IPS-18c (cell line): Measurements from ENCODE around the gene RALGAPB.
"Not testable (repeated sequence)": the region's sequence is repeated elsewhere in the genome, so short reads cannot be mapped to it uniquely, and the experiment has no call there.

Source experiments
- H3K4me3 ChIP-seq: 2 replicates; pipeline ENCODE4 v1.7.0; 2013; ENCODE audit warnings: low read depth, mild to moderate bottlenecking, low read length, moderate library complexity; ENCODE audit not compliant: insufficient read depth
- H3K9me3 ChIP-seq: one replicate; pipeline ENCODE4 v1.6.1; 2013; ENCODE audit warnings: mild to moderate bottlenecking, low read length, moderate library complexity; ENCODE audit not compliant: control insufficient read depth, insufficient read depth

RALGAPB gene

DNA sequence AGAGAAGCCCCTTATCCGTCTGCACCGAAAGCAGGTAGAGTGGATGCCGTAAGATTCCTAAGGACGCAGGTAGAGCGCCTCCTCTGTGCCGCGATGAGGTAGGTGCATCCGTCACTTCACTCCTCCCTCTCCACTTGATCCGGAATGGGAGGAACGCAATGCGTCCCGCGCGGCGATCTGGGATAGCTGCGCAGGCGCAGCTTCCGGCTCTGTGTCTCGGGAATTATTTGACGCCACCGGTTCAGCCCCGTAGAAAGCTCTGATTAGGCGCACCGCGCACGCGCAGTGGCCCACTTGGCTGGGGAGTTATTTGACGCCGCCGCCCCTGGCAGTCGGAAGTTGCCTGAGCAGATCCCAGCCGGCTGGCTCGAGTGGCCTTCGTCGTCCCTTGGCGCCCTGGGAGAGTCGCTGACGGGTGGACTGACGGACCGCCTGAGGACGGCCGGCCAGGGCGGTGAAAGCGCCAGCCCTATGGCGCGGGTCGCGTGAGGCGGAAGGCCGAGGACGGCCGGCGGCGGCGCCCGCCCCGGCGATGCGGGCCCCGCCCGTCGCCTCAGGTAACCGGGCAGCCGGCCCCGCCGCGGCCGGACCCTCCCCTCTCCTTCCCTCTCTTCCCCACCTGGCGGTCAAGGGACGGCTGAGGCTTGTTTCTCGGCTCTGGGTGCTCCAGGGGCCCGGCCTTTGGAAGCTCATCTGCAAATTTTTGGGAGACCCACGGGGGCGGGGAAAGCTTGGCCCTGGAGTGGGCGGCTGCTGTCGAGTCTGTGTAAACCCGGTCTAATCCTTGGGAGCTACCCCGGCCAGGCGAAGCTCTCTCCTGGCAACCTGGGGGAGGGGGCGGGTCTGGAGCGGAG, at the start of gene RALGAPB:
RALGAPB (plus strand) TSS at position 331 of the 854 bp plus-strand sequence. CDS start 15,590 bp downstream, outside the sequence.
- Histone ChIP-seq H3K9me3 (no peaks in the 10 kb centered on the region), H3K4me3 (peak within 1 kb of the TSS; percentile 84)

DNA sequence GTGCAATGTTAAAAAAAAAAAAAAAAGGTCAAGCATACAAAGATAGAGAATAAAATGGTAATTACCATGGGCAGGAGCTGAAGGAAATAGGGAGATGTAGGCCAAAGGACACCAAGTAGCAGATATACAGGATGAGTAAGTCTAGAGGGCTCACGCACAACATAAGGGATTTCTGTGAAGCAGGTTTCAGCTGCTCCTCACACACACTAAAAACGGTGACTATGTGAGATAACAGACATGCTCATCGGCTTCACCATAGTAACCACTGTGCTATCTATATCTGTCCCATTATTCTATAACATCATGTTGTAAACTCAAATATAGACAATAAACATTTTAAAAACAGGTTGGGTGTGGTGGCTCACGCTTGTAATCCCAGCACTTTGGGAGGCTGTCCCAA, 49.1 kb upstream of the RALGAPB start:
- no peaks in the 10 kb centered on the region for H3K9me3 ChIP-seq
- no peak overlapping the region; the same call in 1 of the 2 replicates for H3K4me3 ChIP-seq

DNA sequence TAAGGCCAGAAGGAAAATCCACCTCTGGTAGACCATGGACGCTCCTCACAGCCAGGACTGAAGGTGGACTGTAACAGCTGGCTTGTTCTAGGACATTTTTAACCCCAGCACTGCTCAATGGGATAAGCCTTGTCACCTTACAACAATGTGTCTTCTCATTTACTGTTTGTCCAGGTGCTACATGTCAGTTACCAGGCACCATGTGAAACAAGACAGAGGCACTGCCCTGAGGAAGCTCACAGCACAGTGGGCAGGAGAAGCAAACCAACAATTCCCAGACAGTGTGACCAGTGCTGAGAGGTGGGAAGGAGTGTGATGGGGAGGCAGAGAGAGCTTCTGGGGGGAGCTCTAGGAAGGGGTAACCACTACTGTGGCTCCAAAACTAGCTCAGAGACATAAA, 48.2 kb upstream of the RALGAPB start:
- Histone ChIP-seq H3K4me3 (no peak overlapping the region), H3K9me3 (no peaks in the 10 kb centered on the region)

DNA sequence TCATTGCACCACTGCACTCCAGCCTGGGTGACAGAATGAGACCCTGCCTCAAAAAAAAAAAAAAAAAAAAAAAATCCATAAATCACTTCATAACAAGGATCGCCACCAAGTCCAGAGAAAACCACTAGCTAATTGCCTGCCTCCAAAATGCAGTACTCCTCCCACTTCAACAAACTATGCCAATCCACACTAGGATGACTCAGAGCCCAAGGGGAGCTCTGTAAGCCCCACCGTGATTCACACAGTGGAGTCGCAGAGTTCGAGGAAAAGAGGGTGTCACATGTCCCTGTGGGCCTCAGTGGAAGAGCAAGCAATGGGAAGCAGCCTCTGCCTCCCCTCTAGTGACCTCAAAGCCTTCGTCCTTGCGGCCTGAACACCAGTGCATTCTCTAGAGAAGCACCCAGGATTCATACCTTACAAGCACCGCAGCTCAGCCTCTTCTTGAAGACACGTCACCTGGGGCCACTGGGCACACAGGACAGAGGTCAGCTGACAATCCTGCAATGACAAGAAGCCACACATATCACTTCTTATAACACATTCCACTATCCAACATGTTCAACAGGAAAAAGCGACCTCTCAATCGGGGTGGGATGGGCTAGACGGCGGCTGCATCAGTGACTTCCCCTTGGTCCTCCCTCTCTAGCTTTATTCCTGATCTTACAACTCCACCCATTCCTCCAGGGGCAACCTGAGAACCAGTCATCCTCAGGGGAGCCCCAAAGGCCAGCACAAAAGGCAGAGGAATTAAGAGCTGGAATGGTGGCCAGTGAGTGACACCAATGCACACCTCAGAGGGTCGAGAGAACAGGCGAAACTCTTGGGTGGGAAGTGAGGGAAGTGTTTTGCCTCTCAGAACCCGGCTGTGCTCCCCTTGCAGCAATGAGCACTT, 46.4 kb upstream of the RALGAPB start:
- Histone ChIP-seq H3K9me3 (no peaks in the 10 kb centered on the region), H3K4me3 (no peak overlapping the region)

GRCh38 chr20:38427655-38428023, 45.0 kb upstream of the RALGAPB start:
- Histone ChIP-seq H3K4me3 (no peak overlapping the region), H3K9me3 (no peaks in the 10 kb centered on the region)

- no peaks in the 10 kb centered on the region for H3K9me3 ChIP-seq
- H3K4me3 ChIP-seq, result no peak overlapping the region
Measured at GRCh38 chr20:38428800-38429199, 43.8 kb upstream of the RALGAPB start.

- H3K4me3 ChIP-seq, result no peak overlapping the region
Measured at GRCh38 chr20:38429301-38429700, 43.3 kb upstream of the RALGAPB start.

GRCh38 chr20:38430679-38431325, 41.8 kb upstream of the RALGAPB start:
- Histone ChIP-seq H3K4me3 (no peak overlapping the region), H3K9me3 (no peaks in the 10 kb centered on the region)

More at GRCh38 chr20:38429301-38429700, 43.3 kb upstream of the RALGAPB start:
- H3K9me3 ChIP-seq, result no peaks in the 10 kb centered on the region

DNA sequence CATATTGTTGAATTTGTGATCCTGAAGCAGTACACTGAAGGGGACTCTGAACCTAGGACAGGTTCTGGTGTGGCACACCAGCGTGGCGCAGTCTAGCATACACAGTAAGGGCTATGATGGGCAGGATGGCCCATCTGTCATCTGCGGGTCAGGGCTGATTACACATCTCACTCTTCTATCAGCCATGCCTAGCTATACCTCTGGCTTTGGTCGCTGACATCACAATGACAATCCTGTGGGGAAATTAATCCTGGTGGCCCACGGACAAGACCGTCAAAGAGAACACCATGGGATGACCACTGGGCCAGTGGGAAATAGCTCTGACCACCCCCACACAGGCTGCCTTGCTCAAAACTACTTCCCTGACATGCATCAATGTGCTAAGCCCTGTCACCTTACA, 40.4 kb upstream of the RALGAPB start:
- no peak overlapping the region for H3K4me3 ChIP-seq
- H3K9me3 ChIP-seq, result no peaks in the 10 kb centered on the region

- H3K4me3 ChIP-seq, result peak overlapping the region; percentile 88; the same call in 1 of the 2 replicates
- not testable (repeated sequence) for H3K9me3 ChIP-seq
Measured at GRCh38 chr20:38432870-38433269, 39.8 kb upstream of the RALGAPB start.

DNA sequence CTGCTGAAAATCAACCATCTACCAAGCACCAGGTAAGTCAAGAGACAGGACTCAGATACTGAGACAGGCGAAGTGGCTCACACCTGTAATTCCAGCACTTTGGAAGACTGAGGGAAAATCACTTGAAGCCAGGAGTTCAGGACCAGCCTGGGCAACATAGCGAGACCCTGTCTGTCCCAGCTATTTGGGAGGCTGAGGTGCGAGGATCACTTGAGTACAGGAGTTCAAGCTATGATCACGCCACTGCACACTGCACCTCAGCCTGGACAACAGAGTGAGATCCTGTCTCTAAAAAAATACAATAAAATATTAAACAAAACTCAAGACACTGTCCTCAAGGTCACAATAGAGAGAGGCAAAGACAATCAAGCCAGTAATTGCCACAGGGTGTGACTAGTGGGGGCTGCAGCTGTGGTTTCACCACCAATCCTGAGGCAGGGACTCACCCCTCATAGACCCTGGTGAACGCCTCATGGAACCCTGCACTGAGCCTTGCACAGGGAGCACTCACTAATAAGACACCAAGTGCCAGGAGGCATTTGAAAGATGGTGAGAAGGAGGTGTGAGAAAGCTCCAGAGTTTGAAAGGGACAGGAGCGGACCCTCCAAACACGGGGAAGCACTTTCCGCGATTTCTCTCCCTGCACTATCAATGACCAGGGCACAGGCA, 39.2 kb upstream of the RALGAPB start:
- Histone ChIP-seq H3K9me3 (no peaks in the 10 kb centered on the region), H3K4me3 (peak overlapping the region; percentile 88)

- H3K4me3 ChIP-seq, result peak overlapping the region; percentile 88
- H3K9me3 ChIP-seq, result no peaks in the 10 kb centered on the region
Measured at GRCh38 chr20:38434301-38434741, 38.3 kb upstream of the RALGAPB start.

DNA sequence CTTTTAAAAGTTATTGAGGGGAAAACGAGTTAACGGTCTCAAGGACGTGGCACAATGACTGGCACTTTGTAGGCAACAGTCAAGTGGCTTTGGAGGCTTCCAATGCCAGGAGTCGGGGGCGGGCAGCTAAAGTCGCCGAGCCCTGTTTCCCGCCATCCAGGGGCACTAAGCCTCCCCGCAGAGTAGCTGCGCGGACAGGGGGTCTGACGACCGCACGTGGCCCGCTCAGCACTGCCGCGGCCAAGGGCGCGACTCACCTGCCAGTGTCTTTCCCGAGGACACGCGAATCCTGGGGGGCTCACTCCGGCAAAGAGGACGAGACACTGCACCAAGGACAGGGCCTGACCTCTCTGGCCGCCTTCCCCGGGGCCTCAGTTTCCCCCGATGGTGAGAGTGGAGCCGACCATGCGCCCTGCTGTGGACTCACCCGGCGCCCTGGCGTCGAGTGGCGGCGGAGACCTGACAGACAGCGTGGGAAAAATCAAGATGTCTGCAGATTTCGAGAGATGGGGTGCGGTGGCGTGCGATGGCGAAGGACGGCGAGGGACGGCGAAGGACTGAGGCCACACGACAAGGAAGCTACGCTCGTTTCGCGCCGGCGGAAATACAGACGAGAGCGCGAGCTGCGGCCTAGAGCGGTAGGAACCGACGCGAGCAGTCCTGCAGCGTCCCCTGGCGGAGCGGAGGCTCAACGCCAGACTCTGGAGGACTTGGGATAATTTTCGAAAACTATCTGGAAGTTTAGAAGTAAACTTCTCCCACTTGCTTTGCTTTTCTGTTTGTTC, 37.7 kb upstream of the RALGAPB start, which contains the start of gene SNHG17:
SNHG17 (minus strand) TSS at position 559 of the 785 bp plus-strand sequence.
- Histone ChIP-seq H3K9me3 (no peaks in the 10 kb centered on the region), H3K4me3 (peak within 1 kb of the TSS; percentile 88)

DNA sequence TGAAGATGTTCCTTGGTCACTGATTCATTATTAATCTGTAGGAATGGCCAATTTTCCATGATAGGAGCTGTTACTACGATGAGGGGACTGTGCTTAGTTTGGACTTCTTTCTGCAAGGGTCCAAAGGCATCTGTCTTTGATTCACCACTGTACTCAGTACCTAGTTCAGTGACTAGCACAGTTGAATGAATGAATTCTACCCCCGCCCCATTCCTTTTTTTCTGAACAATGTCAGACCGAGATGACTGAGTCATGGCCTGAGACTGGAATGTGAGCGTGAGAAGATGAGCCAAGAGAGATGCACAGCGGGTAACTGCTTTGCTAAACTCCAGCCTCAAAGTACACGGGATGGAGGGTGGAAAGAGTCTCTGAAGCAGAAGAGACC, 37.1 kb upstream of the RALGAPB start:
- no peak overlapping the region for H3K4me3 ChIP-seq
- no peaks in the 10 kb centered on the region for H3K9me3 ChIP-seq

DNA sequence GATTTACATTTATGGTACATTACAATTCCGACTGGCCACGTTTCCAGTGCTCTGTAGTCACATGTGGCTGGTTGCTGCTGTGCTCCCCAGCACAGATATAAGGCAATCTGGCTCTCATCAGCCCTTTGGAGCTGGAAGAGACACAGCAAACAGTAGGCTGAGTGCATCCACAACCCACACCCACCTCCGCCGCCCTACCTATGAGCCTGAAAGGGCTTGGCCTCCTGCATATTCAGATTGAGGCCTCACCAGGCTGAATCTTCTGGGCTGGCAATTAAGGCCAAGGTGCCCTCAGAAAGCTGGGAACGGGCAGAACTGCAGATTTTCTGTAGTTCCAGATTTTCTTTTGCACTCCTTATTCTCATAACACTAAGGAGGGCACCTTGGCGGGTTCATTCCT, 34.8 kb upstream of the RALGAPB start:
- Histone ChIP-seq H3K9me3 (no peaks in the 10 kb centered on the region), H3K4me3 (no peak overlapping the region)

DNA sequence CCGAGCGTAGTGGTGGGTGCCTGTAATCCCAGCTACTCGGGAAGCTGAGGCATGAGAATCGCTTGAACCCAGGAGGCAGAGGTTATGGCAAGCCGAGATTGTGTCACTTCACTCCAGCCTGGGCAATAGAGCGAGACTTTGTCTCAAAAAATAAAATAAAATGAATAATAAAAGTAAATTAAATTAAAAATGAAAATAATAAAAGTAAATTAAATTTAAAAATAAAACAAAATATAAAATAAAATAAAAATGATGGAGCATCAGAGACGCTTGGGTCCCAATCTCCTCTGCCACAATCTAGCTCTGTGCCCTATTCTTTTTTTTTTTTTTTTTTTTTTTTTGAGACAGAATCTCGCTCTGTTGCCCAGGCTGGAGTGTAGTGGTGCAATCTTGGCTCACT, 31.5 kb upstream of the RALGAPB start:
- not testable (repeated sequence) for H3K9me3 ChIP-seq, H3K4me3 ChIP-seq
